GM21619 (cell line): ENCODE results near the gene TOM1L2.
"Not testable (repeated sequence)": the region's sequence is repeated elsewhere in the genome, so short reads cannot be mapped to it uniquely, and the experiment has no call there.

Experiments
- ATAC-seq: cut with Tn5 transposase; IDR thresholded peaks from one replicate; pipeline ENCODE4 v1.9.1; 2021; ENCODE audit not compliant: unreplicated experiment

TOM1L2 gene

DNA sequence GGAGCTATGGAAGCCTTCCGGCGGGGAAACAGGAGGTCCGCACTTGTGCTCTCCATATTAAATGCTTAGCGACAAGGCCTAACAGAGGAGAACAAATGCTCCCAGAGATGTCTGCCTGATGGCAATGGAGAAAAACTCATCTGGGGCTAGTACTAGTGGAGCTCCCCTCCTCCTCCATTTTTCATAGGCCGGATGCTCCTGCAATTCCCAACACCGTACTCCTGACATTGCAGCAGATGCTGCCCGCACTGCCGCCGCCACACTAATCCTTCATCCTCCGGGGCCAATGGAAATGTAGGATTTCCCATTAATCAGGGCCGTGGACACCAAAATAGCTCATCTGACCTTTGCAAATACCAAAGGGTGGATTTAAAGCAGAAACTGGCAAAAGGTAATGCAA is 27.5 kb downstream of the TOM1L2 start:
- ATAC-seq: no peak

DNA sequence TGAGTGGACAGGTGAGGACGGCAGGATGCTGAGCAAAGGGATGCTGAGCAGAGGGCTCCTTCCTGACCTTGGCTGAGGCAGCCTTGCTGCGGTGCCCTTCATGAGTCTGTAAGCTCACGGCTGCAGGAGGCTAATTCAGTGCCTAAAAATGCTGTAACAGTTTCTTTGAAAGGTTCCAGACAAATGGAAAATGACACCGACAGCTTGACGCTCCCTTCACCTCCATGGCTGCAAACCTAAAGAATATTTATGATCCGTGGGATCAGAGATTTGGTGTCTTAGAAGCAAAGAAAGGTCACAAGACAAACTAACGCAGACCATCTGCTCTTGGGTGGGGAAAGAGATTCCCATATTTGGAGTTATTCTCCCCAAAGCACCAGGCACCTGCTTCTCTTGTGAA is 28.0 kb downstream of the TOM1L2 start:
- no peak for ATAC-seq

DNA sequence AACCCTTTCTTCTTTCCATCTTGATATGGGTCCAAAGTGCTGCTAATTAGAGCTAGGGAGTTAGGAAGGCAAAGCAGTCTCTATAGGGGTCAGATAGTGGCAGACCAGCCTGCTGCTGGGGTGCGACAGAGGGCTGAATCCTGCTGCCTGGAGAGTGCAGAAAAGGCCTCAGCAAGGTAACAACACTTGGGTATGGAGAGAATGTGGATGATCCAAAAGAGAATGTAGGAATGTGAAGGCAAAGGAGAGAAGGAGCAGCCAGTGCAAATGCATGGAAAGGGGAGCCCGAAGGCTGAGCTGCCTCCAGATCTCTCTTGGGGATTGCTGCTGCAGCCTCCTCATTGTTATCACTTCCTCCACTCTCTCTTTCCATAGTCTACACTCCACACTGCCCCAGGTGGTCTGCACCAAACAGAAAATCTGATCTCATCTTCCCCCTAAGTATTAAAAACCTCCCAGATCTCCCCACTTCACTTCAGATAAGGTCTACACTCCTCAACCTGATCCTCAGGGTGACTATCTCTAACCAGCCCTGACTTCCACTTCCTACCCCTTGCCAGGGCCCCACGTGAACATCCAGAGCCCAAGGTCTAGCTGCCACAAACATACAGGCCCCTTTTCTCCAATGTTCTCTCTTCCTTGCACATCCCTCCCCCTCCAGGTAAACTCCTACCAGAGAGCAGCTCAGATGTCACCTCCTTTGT is 28.8 kb downstream of the TOM1L2 start:
- ATAC-seq: no peak

DNA sequence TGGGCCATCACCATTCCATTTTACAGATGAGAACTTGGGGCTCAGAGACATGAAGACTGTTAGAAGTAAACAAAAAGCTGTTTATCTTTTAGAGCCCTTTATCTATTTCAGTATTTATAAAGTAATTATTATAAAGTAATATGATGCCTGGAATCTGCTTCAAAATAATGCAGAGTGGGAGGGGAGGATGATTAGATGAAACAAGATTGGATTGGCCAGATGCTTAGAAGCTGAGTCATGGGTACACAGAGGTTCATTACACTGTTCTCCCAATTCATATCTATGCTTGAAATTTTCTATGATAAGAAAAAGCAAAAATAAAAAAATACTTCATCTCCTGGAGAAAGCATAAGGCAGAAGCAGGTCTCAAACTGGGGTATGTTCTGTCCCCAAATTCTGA is 29.4 kb downstream of the TOM1L2 start:
- no peak for ATAC-seq

DNA sequence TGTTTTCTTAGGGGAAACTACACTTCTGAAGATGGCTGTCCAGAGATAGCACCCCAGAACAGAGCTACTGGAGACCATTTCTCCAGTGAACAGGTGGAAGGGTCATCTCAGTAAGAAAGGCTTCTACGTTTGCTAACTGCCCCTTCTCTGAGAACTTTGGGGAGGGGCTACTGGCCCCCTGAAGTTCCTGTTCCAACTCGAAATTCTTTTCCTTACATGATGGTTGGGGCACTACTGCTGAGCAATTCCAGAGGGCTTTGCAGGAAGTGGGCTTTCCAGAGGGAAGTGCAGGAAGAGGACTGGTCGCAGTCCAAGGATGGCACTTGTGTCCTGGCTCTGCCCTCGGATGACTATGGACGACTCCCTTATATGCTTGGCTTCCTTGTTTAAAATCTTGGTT is 31.2 kb downstream of the TOM1L2 start:
- ATAC-seq: no peak

DNA sequence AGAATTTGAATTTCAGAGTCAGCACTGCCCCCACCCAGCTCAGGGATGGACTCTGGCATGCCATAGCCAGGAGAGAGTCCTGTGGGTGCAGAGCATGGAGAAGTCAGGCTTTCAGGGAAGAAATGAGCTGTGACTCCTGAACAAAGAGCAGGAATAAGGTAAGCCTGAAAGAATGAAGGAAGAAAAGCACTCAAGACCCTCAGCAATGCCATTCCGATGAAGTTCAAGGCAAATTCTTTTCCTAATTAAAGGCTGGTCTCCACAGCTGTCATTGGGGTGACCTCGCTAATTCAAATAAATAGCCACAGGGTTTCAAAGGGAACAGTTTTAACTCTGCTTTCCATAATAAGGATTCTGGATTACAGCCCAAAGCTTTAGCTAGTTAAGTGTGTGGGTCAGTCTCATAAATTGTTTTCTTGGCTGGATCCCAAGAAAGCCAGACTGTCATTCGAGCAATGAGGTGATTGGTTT is 31.7 kb downstream of the TOM1L2 start:
- no peak for ATAC-seq

DNA sequence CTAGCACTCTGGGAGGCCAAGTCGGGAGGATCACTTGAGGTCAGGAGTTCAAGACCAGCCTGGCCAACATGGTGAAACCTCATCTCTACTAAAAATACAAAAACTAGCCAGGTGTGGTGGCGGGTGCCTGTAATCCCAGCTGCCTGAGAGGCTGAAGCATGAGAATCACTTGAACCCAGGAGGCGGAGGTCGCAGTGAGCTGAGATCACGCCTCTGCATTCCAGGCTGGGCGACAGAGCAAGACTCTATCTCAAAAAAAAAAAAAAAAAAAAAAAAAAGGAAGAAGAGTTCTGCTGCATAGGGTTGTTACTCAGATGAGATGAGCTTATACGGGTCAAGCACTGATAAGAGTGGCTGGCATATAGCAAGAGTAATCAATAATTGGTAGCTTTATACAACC is 32.3 kb downstream of the TOM1L2 start:
- not testable (repeated sequence) for ATAC-seq

DNA sequence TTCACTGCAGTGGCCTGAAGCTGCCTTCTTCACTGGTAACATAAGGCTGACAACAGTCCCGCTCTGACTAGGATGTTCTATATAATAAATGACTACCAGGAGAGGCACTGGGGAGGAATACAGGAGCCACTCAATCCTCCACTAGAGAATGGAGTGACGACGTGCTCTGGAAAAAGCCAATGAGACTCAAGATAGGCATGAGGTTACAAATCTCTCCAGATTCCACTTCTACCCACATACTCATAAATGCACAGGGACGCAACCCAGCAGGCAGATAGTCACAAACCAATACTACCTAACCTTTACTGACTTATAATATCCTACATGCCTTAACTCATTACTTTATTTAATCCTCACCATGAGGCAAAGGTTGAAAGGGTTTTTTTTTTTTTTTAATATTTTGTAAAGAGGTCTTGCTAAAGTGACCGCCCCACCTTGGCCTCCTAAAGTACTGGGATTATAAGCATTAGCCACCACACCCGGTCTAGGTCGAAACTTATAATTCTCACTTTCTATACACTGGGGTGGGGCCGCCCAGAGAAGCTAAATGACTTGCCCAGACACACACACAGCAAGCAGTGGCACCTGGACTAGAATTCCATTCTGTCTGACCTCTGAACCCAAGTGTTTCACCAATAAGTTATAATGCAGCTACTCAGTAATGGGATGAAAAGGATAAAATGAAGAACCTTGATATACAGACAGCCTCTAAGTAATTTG is 33.7 kb downstream of the TOM1L2 start:
- ATAC-seq: no peak

DNA sequence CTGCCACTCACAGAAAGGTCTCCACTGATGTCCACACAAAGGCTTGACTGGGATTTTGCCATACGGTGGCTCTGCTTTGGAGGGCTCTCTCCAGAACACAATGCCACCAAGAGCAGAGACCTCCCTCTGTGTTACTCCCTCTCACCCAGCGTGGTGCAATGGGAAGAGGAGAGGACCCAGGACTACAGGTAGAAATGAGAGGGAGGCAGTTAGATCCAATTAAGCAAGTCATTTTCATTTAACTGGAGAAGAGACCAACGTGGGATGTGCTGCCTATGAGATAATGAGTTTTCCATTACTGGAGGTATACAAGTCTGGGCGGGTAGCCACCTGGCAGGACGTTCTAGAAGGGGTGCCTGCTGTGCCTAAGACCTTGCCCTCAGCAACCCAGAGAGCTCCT is 34.2 kb downstream of the TOM1L2 start:
- no peak for ATAC-seq

DNA sequence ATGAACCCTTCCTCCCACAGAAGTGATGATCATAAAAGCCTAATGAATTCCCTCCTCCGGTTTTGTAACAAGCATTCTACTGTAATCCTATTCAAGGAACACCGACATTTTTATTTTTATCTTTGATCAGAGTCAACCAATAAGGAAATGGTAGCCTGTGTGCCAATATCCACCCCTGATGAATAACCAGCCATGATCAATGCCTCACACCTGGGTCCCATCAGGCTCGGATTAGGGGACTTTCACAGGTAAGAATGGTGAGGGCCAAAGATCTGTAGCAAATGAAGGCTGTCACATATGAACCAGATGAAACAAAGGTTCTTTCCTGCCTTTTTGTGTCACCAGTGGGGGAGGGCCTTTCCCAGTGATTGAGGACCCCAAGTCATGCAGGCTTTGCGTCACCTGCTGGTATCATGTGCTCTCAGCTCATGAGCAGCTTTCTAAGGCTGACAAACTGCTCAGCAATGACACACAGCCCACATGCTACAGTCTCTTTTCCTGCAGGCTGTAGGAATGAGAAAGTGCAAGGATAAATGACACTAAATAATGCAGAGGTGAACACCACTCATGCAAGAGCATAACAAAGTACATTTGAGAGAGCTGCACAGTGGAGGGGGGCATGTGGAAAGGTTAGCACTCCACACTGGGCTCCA is 34.9 kb downstream of the TOM1L2 start:
- ATAC-seq: no peak

DNA sequence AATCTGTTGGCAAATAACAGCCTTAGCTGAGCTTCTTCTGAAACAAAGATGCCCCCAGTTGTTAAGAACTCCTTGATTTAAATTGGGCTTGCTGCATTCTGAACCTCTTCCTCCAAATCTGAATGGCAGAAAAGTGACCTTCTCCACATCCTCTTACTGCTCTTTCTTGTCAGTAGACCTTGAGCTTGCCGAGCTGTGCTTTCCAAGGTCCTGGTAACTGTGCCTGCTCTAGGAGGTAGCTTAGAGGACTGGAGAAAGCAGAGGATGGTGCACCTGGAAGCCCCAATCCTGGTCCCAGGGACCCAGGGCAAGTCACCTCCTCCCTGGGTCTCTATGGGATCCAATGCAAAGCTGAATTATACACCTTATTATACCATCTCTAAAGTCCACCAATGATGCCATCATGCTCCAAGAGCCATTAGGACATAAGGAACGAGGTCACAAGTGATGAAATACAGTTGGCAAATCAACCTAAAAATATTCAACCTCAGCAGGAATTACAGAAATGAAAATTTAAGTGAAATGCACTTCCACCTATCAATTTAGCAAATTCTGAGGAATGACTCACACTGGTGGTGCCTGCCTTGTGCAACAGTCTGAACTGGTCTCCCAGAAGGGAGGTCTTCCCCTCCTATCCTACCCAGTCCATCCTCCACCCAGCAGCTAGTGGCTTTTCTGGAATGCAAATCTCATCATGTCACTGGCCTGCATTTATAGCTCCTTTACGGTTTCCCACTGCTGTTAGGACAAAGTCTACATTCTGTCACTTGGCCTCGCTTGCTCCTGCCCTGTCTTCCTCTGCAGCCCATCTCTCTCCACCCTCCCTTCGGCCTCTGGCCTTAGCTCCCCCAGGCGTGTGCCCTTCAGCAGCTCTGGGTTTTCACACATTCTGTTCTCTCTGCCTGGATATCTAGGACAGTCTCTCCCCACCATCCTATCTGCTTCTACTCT is 36.6 kb downstream of the TOM1L2 start:
- ATAC-seq: no peak

DNA sequence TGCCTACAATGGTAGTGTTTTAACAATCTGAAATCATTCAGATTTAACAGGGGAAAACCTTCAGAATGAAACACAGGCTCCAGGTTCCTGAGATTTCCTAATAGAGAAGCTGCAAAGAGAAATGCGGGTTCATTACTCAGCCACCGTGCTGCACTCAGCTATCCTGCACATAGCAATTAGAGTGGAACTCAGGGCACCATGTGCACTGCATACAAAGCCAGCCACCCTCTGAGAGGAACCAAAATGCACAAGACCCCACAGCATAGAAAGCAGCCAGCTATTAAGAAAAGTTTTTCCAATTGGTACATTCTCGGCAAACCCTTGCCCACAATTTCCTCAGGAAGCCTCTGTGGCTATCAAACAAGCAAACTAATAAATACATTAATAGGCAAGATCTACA is 37.4 kb downstream of the TOM1L2 start:
- ATAC-seq: no peak

DNA sequence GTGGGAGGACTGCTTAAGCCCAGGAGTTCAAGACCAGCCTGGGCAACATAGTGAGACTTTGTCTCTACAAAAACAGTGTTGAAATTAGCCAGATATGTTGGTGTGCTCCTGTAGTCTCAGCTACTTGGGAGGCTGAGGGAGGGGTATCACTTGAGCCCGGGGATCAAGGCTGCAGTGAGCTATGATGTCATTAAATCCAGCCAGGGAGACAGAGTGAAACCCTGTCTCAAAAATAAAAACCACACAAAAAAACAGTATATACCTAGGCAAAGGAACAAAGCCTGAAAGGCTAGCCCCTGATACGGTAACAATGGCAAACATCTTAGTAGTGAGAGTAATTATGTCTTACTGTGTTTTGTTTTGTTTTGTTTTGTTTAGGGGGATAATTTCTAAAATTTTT is 38.0 kb downstream of the TOM1L2 start:
- no peak for ATAC-seq

DNA sequence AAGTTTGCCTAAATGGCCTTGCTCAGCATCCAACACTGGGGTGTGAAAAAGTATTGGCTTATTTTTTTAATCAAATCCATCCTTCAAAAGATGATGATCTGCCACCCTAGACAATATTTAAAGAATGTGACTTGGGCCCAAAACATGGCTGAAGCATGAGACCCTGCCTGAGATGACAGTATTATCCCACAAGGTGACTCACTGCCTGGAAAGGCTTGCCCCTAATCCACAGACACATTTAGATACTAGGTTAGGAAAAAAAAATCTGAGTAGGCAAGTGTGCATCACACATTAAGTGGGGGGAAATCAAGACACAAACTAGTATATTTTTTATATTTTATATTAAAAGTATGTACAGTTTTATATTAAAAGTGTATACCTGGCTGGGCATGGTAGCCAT is 38.4 kb downstream of the TOM1L2 start:
- no peak for ATAC-seq

DNA sequence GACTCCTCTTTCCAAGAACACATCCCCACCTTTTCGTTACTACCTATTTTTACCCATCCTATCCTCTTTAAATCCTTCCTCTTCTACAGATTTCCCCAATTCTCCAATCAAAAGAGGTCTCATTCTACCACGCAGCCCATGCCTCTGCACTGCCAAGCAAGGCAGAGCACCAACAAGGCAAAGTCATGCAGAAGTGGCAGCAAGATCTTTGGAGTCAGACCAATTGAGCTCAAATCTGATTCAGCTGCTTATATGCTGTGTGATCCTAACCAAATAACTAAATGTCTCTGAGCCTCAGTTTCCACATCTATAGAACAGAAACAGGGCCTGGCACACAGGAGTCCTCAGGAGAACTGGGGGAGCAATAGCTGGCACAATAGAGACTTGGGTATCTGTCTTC is 41.0 kb downstream of the TOM1L2 start:
- no peak for ATAC-seq

DNA sequence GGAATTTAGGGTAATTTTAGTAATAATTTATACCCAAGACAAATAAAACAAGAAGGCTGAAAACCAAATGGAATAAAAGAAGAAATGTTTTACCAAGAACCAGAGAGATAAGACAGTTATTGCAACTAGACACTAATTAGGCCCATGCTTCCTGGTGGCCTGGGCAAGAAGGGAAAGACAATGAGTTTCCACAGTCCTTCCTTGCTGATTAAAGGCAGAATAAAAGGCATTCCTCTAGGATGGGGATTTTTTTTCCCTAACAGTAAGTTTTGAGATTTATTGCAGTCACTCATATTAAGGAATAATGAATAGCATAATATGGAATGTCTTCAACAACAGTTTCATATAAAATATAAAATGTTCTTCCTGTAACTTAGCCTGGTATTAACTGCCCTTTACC is 41.5 kb downstream of the TOM1L2 start:
- no peak for ATAC-seq

DNA sequence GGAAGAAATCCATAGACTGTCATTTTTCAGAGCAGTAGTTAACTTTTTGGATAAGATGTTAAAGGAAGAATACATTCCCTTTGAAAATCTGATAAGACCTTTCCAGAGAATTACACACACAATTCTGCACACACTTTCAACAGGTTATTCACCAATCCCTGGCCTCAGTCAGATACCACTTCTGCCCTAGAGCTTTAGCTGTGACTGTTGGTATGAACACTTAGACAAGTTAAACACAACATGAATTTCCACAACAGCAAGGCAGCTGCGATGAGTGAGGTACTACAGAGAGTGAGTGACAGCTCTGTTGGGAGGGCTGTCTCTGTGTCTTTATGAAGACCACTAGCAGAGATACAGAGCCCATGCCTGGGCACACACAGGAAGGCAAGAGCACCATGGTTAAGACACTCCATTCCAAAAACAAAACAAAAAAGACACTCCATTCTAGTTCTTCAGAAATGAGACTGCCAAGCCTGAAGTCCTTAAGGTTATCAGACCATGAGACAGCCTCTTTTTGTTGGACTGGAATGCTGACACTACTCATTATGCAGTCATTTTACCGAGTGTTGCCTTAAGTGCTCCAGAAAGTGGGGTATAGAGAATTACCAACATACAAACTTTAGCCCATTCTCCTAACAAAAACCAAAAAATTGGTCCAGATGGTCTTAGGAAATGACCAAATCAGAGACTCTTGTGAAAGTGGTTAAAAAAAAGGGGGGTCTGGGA is 42.4 kb downstream of the TOM1L2 start:
- no peak for ATAC-seq

DNA sequence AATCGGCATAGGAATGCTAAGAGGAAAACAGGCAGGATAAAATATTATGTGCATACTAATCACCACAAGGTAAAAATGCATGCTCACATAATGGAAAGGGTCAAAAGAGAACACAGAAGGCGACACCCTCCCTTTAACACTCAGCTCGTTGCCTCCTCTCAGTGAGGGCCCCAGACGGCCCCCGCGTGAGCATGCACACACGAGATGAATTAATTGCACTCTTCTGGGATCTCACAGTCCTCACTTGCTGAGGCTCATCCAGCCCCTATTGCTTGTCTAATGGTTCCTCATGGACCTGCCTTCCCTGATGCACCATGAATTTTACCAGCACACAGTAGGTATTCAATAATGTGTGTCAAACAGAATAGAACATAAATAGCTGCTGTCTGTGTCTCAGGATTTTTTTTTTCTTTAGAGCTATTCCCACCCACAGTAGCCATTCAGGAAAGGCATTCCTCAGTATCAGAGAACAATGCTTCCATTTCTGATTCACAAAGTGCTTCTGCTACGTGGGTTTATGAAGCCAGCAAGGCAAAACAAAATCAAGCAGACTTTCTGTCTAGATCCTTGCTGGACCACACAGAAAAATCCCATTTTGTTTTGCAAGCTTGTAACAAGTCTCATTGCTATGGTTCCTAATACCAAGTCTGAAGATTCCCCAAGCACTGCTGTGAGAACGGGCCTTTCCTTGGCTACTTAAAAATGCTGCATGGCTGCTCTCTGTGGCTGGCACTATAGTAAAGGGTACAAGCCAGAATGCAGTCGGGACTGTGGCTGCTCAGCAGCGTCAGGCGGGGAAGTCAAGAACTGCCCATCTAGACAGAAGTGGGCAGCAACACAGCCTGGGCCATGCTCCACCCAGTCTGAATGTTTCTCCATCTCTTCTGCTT is 43.6 kb downstream of the TOM1L2 start:
- no peak for ATAC-seq

DNA sequence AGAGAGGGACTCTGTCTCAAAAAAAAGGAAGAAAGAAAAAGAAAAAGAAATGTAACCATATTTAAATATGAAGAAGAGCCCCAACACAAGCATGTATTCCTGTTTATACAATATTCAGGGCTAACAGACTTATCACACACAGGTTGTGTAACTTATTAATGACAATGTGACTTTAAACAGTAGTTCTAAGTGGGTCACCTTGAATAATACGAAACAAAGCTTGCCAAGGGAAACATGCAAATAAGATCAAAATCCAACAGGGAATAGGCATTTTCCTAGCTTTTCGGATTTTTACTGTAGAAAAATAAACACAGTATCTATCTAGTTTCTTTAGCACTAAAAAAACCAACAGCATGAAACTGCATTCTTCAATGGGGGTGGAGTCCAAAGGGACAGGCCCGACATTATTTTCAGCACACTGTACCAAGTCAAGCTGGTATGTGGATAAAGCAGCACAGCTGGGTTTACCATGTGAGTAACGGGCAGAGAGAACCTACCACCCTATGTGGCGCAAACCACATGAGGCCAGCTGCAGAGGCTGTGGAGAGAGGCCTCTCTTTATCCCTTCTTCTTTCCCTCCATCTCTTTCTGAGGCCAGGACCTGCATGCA is 45.3 kb downstream of the TOM1L2 start:
- no peak for ATAC-seq
